ENCODE data around the gene NPDC1. TPM values are rescaled to one million over a fixed set of nuclear protein-coding genes. Genes with fewer than 3 reads are reported as not detected.

Gene NPDC1
- total RNA-seq, 2 experiments from 2014 or later: 36.0 to 42.6 TPM

GRCh38 chr9:137028263-137029057 lies 17.5 kb downstream of the NPDC1 start:
- Mint-ChIP-seq H3K36me3 (no peaks in the 10 kb centered on the region), H3K27me3 (no peaks in the 10 kb centered on the region), H3K4me1 (ENCODE audit: low read depth) (peaks cover 41% of the 10 kb centered on the region), H3K27ac (no peak overlapping the region), H3K9me3 (no peaks in the 10 kb centered on the region), H3K4me3 (peak overlapping the region; percentile 55)
- ChIA-PET POLR2A (interaction anchor here (0.8 kb wide), 1 partner anchor 42 kb away, joined by 3 read pairs; the partner anchor contains the start of gene SAPCD2), CTCF (interaction anchor here (0.7 to 6.8 kb wide), 47 partner anchors 8 to 300 kb away, joined by 3 to 73 read pairs (median 8); partner anchors contain the start of genes AJM1, CLIC3, ENTPD2 and MAN1B1)
- peak; percentile 78 for DNase-seq
- intact Hi-C loops (cut with micrococcal nuclease): loop anchor here (5.0 kb wide), 2 partner anchors 39 to 126 kb away; no protein-coding TSS in a partner anchor

- DNase-seq: no peak
- no peak within 1 kb of the TSS for H3K27ac Mint-ChIP-seq
- H3K27me3 Mint-ChIP-seq: no peaks in the 10 kb centered on the region
- intact Hi-C loops (cut with micrococcal nuclease): loop anchor here (5.0 kb wide), 2 partner anchors 40 to 125 kb away; no protein-coding TSS in a partner anchor
- H3K4me1 Mint-ChIP-seq (ENCODE audit: low read depth): peaks cover 37% of the 10 kb centered on the region
- ChIA-PET POLR2A (interaction anchor here (1.3 kb wide), 1 partner anchor 32 kb away, joined by 3 read pairs; the partner anchor contains the start of gene CLIC3), CTCF (interaction anchor here (1.0 to 6.8 kb wide), 15 partner anchors 9 to 184 kb away, joined by 3 to 73 read pairs (median 18); partner anchors contain the start of genes AJM1, CLIC3, MAN1B1 and PAXX)
- H3K4me3 Mint-ChIP-seq: peak within 1 kb of the TSS; percentile 68
- no peaks in the 10 kb centered on the region for H3K36me3 Mint-ChIP-seq
- no peaks in the 10 kb centered on the region for H3K9me3 Mint-ChIP-seq
Observed at GRCh38 chr9:137027369-137028262, 18.4 kb downstream of the NPDC1 start, which contains the start of gene ABCA2. Gene ABCA2 (minus strand): TSS chr9:137028237. CDS start chr9:137028140, 97 bp downstream.

- Mint-ChIP-seq H3K4me3 (no peak overlapping the region), H3K36me3 (no peaks in the 10 kb centered on the region), H3K27ac (no peak overlapping the region), H3K27me3 (no peaks in the 10 kb centered on the region), H3K4me1 (ENCODE audit: low read depth) (peaks cover 29% of the 10 kb centered on the region), H3K9me3 (no peaks in the 10 kb centered on the region)
- CTCF ChIA-PET: interaction anchor here (0.8 to 6.8 kb wide), 4 partner anchors 10 to 51 kb away, joined by 3 to 56 read pairs (median 15); partner anchors contain the start of gene PTGDS
- DNase-seq: no peak
- POLR2A ChIA-PET: interaction anchor here (1.2 to 1.3 kb wide), 2 partner anchors 8 to 31 kb away, joined by 3 to 5 read pairs; partner anchors contain the start of gene CLIC3
- intact Hi-C loops (cut with micrococcal nuclease): loop anchor here (5.0 kb wide), 2 partner anchors 40 to 125 kb away; no protein-coding TSS in a partner anchor
Observed at GRCh38 chr9:137026828-137027227, 19.1 kb downstream of the NPDC1 start.

GRCh38 chr9:137026384-137026783 lies 19.6 kb downstream of the NPDC1 start:
- peaks cover 26% of the 10 kb centered on the region for H3K4me1 Mint-ChIP-seq (ENCODE audit: low read depth)
- POLR2A ChIA-PET: interaction anchor here (1.2 to 1.3 kb wide), 2 partner anchors 9 to 30 kb away, joined by 3 to 5 read pairs; partner anchors contain the start of gene CLIC3
- intact Hi-C loops (cut with micrococcal nuclease): loop anchor here (5.0 kb wide), 2 partner anchors 41 to 124 kb away; no protein-coding TSS in a partner anchor
- H3K27me3 Mint-ChIP-seq: no peaks in the 10 kb centered on the region
- H3K4me3 Mint-ChIP-seq: no peak overlapping the region
- H3K36me3 Mint-ChIP-seq: no peaks in the 10 kb centered on the region
- H3K9me3 Mint-ChIP-seq: no peaks in the 10 kb centered on the region
- CTCF ChIA-PET: interaction anchor here (0.8 to 6.8 kb wide), 3 partner anchors 11 to 38 kb away, joined by 3 to 56 read pairs (median 4); no protein-coding TSS in a partner anchor
- H3K27ac Mint-ChIP-seq: no peak overlapping the region
- no peak for DNase-seq

- CTCF ChIA-PET: interaction anchor here (1.2 to 6.8 kb wide), 2 partner anchors 12 to 39 kb away, joined by 3 to 56 read pairs; no protein-coding TSS in a partner anchor
- intact Hi-C loops (cut with micrococcal nuclease): loop anchor here (5.0 kb wide), 2 partner anchors 42 to 123 kb away; no protein-coding TSS in a partner anchor
- Mint-ChIP-seq H3K4me3 (no peak overlapping the region), H3K27ac (no peak overlapping the region), H3K27me3 (no peaks in the 10 kb centered on the region), H3K9me3 (no peaks in the 10 kb centered on the region), H3K4me1 (ENCODE audit: low read depth) (peaks cover 21% of the 10 kb centered on the region), H3K36me3 (no peaks in the 10 kb centered on the region)
- POLR2A ChIA-PET: interaction anchor here (1.2 kb wide), 1 partner anchor 10 kb away, joined by 5 read pairs; no protein-coding TSS in a partner anchor
- no peak for DNase-seq
Observed at GRCh38 chr9:137025517-137025966, 20.4 kb downstream of the NPDC1 start.

GRCh38 chr9:137023583-137023991 lies 22.4 kb downstream of the NPDC1 start:
- Mint-ChIP-seq H3K9me3 (no peaks in the 10 kb centered on the region), H3K27ac (no peak overlapping the region), H3K4me3 (no peak overlapping the region), H3K27me3 (no peaks in the 10 kb centered on the region), H3K36me3 (no peaks in the 10 kb centered on the region), H3K4me1 (ENCODE audit: low read depth) (peaks cover 4% of the 10 kb centered on the region)
- intact Hi-C loops (cut with micrococcal nuclease): no loop called here
- CTCF ChIA-PET: interaction anchor here (2.8 kb wide), 1 partner anchor 11 kb away, joined by 14 read pairs; no protein-coding TSS in a partner anchor
- POLR2A ChIA-PET: no interaction called here
- DNase-seq: no peak

GRCh38 chr9:137023157-137023556 lies 22.8 kb downstream of the NPDC1 start:
- no peaks in the 10 kb centered on the region for H3K27me3 Mint-ChIP-seq
- H3K4me3 Mint-ChIP-seq: no peak overlapping the region
- DNase-seq: no peak
- H3K36me3 Mint-ChIP-seq: no peaks in the 10 kb centered on the region
- CTCF ChIA-PET: interaction anchor here (1.0 to 2.8 kb wide), 2 partner anchors 12 to 23 kb away, joined by 3 to 14 read pairs; partner anchors contain the start of gene NPDC1
- H3K27ac Mint-ChIP-seq: no peak overlapping the region
- no peaks in the 10 kb centered on the region for H3K9me3 Mint-ChIP-seq
- intact Hi-C loops (cut with micrococcal nuclease): no loop called here
- POLR2A ChIA-PET: no interaction called here
- H3K4me1 Mint-ChIP-seq (ENCODE audit: low read depth): peaks cover 4% of the 10 kb centered on the region

GRCh38 chr9:137022662-137023008 lies 23.3 kb downstream of the NPDC1 start:
- no peak for DNase-seq
- no peak overlapping the region for H3K4me3 Mint-ChIP-seq
- ChIA-PET POLR2A (no interaction called here), CTCF (interaction anchor here (0.8 to 2.8 kb wide), 3 partner anchors 12 to 24 kb away, joined by 3 to 14 read pairs (median 3); partner anchors contain the start of gene NPDC1)
- no peaks in the 10 kb centered on the region for H3K36me3 Mint-ChIP-seq
- peaks cover 4% of the 10 kb centered on the region for H3K4me1 Mint-ChIP-seq (ENCODE audit: low read depth)
- no peaks in the 10 kb centered on the region for H3K9me3 Mint-ChIP-seq
- intact Hi-C loops (cut with micrococcal nuclease): no loop called here
- no peaks in the 10 kb centered on the region for H3K27me3 Mint-ChIP-seq
- no peak overlapping the region for H3K27ac Mint-ChIP-seq

GRCh38 chr9:137021979-137022661 lies 23.9 kb downstream of the NPDC1 start:
- Mint-ChIP-seq H3K27ac (no peak overlapping the region), H3K4me1 (ENCODE audit: low read depth) (peaks cover 1% of the 10 kb centered on the region), H3K27me3 (no peaks in the 10 kb centered on the region), H3K9me3 (no peaks in the 10 kb centered on the region), H3K36me3 (no peaks in the 10 kb centered on the region), H3K4me3 (no peak overlapping the region)
- intact Hi-C loops (cut with micrococcal nuclease): no loop called here
- ChIA-PET CTCF (interaction anchor here (0.8 to 2.8 kb wide), 4 partner anchors 13 to 180 kb away, joined by 3 to 14 read pairs (median 4); partner anchors contain the start of genes AJM1 and NPDC1), POLR2A (no interaction called here)
- peak; percentile 89 for DNase-seq

- DNase-seq: no peak
- ChIA-PET POLR2A (no interaction called here), CTCF (interaction anchor here (0.8 to 2.8 kb wide), 3 partner anchors 8 to 180 kb away, joined by 4 to 14 read pairs (median 12); partner anchors contain the start of gene AJM1)
- Mint-ChIP-seq H3K27ac (no peak overlapping the region), H3K4me1 (ENCODE audit: low read depth) (no peaks in the 10 kb centered on the region), H3K36me3 (no peaks in the 10 kb centered on the region), H3K27me3 (no peaks in the 10 kb centered on the region), H3K4me3 (no peak overlapping the region), H3K9me3 (no peaks in the 10 kb centered on the region)
- intact Hi-C loops (cut with micrococcal nuclease): no loop called here
Observed at GRCh38 chr9:137021568-137021978, 24.4 kb downstream of the NPDC1 start.
